DMS53 treated with DMSO at 0.1 percent for 48 hours (cell line): Measurements from ENCODE around the gene MAML3.

Source experiments
- DNase-seq: peaks from one replicate; lab custom pipeline; 2025; ENCODE audit not compliant: unreplicated experiment; lab: John Stamatoyannopoulos, UW

Gene MAML3

GRCh38 chr4:140156529-140157171 is 2.7 kb upstream of the MAML3 start:
- DNase-seq, result no peak

GRCh38 chr4:140154572-140154891 is 548 bp upstream of the MAML3 start:
- peak; percentile 49 for DNase-seq

GRCh38 chr4:140153419-140153717 is 616 bp downstream of the MAML3 start:
- no peak for DNase-seq

- DNase-seq, result peak; percentile 3
These were observed 1.1 kb downstream of the MAML3 start for GRCh38 chr4:140152751-140153418.

GRCh38 chr4:140152013-140152703 is 1.8 kb downstream of the MAML3 start:
- peak; percentile 66 for DNase-seq

- DNase-seq, result peak; percentile 75
These were observed 2.3 kb downstream of the MAML3 start for GRCh38 chr4:140151699-140152012.

GRCh38 chr4:140150886-140151698 is 2.9 kb downstream of the MAML3 start:
- peak; percentile 71 for DNase-seq

- DNase-seq, result peak; percentile 70
These were observed 3.4 kb downstream of the MAML3 start for GRCh38 chr4:140150636-140150885.

GRCh38 chr4:140149846-140150635 is 3.9 kb downstream of the MAML3 start:
- peak; percentile 48 for DNase-seq

GRCh38 chr4:140144050-140144449 is 9.9 kb downstream of the MAML3 start:
- no peak for DNase-seq

- peak; percentile 2 for DNase-seq
These were observed 12.7 kb downstream of the MAML3 start for GRCh38 chr4:140141210-140141835.

GRCh38 chr4:140140566-140140965 is 13.4 kb downstream of the MAML3 start:
- DNase-seq, result no peak

GRCh38 chr4:140138428-140138827 is 15.6 kb downstream of the MAML3 start:
- no peak for DNase-seq

GRCh38 chr4:140137671-140138070 is 16.3 kb downstream of the MAML3 start:
- no peak for DNase-seq

GRCh38 chr4:140136509-140136908 is 17.5 kb downstream of the MAML3 start:
- no peak for DNase-seq

GRCh38 chr4:140135529-140136088 is 18.4 kb downstream of the MAML3 start:
- no peak for DNase-seq

GRCh38 chr4:140134746-140135425 is 19.1 kb downstream of the MAML3 start:
- no peak for DNase-seq

GRCh38 chr4:140133576-140133975 is 20.4 kb downstream of the MAML3 start:
- DNase-seq, result no peak

- DNase-seq, result no peak
These were observed 22.2 kb downstream of the MAML3 start for GRCh38 chr4:140131675-140132229.

- no peak for DNase-seq
These were observed 23.3 kb downstream of the MAML3 start for GRCh38 chr4:140130677-140131076.
